Glutamatergic neuron (in vitro differentiated cells): Measurements from ENCODE around the gene P2RX2. TPM values are rescaled to one million over a fixed set of nuclear protein-coding genes. Genes with fewer than 3 reads are reported as not detected.
A peak's percentile ranks its signal among the peaks of the same experiment; 100 is the strongest.

Source experiments
- DNase-seq: peaks from one replicate; pipeline ENCODE4 v3.0.0; 2022
- H3K27ac Mint-ChIP-seq: one replicate; pipeline ENCODE4 v1.8.0; 2020; ENCODE audit warnings: mild to moderate bottlenecking, mixed read lengths, inconsistent platforms; ENCODE audit not compliant: unreplicated experiment
- H3K27me3 Mint-ChIP-seq: one replicate; pipeline ENCODE4 v1.8.0; 2020; ENCODE audit warnings: mild to moderate bottlenecking, moderate library complexity, mixed read lengths, inconsistent platforms; ENCODE audit not compliant: unreplicated experiment
- H3K36me3 Mint-ChIP-seq: one replicate; pipeline ENCODE4 v1.8.0; 2020; ENCODE audit warnings: mild to moderate bottlenecking, mixed read lengths, inconsistent platforms; ENCODE audit not compliant: unreplicated experiment
- H3K4me1 Mint-ChIP-seq: one replicate; pipeline ENCODE4 v1.8.0; 2020; ENCODE audit warnings: mild to moderate bottlenecking, low read depth, mixed read lengths, inconsistent platforms; ENCODE audit not compliant: unreplicated experiment
- H3K4me3 Mint-ChIP-seq: one replicate; pipeline ENCODE4 v1.8.0; 2020; ENCODE audit warnings: mild to moderate bottlenecking, mixed read lengths, inconsistent platforms; ENCODE audit not compliant: unreplicated experiment
- H3K9me3 Mint-ChIP-seq: one replicate; pipeline ENCODE4 v1.8.0; 2020; ENCODE audit warnings: mild to moderate bottlenecking, moderate library complexity, mixed read lengths, inconsistent platforms; ENCODE audit not compliant: unreplicated experiment
- CTCF ChIP-seq: fragments of 200-600 bp; sonication (generic); IDR thresholded peaks from one replicate; pipeline ENCODE4 v1.5.0; 2021; ENCODE audit not compliant: partially characterized antibody, unreplicated experiment
- total RNA-seq: library from RNA; stranded (reverse); fragmentation: NEBNext Ultra II Directional; extraction: Animal tissue kit (Norgen Biotek cat#: 25700); gene quantifications from one replicate; pipeline ENCODE4 v1.2.1, GENCODE V29; 2021; ENCODE audit not compliant: unreplicated experiment

P2RX2 gene
- total RNA-seq, 1 donor from 2014 or later = 4.1 TPM

GRCh38 chr12:132591107-132591935 is 27.3 kb upstream of the P2RX2 start:
- Mint-ChIP-seq H3K27ac (no peak overlapping the region), H3K9me3 (peaks cover 9% of the 10 kb centered on the region), H3K4me1 (peaks cover 3% of the 10 kb centered on the region), H3K27me3 (peaks cover 15% of the 10 kb centered on the region), H3K4me3 (no peak overlapping the region), H3K36me3 (peaks cover 6% of the 10 kb centered on the region)
- no peak for TF ChIP-seq CTCF
- DNase-seq = no peak

- peaks cover 13% of the 10 kb centered on the region for H3K9me3 Mint-ChIP-seq
- H3K27ac Mint-ChIP-seq = no peak overlapping the region
- peaks cover 6% of the 10 kb centered on the region for H3K36me3 Mint-ChIP-seq
- no peak for TF ChIP-seq CTCF
- H3K4me3 Mint-ChIP-seq = peak overlapping the region; percentile 57
- no peak for DNase-seq
- peaks cover 17% of the 10 kb centered on the region for H3K27me3 Mint-ChIP-seq
- peaks cover 5% of the 10 kb centered on the region for H3K4me1 Mint-ChIP-seq
Observed at GRCh38 chr12:132592282-132592970, 26.1 kb upstream of the P2RX2 start.

GRCh38 chr12:132593071-132593470 is 25.5 kb upstream of the P2RX2 start:
- no peak overlapping the region for H3K27ac Mint-ChIP-seq

GRCh38 chr12:132593521-132593920 is 25.1 kb upstream of the P2RX2 start:
- TF ChIP-seq CTCF = no peak
- peaks cover 15% of the 10 kb centered on the region for H3K9me3 Mint-ChIP-seq
- DNase-seq = no peak
- peaks cover 6% of the 10 kb centered on the region for H3K36me3 Mint-ChIP-seq
- H3K27ac Mint-ChIP-seq = peak overlapping the region; percentile 5
- H3K4me3 Mint-ChIP-seq = peak overlapping the region; percentile 17
- peaks cover 20% of the 10 kb centered on the region for H3K27me3 Mint-ChIP-seq
- peaks cover 8% of the 10 kb centered on the region for H3K4me1 Mint-ChIP-seq

More at GRCh38 chr12:132593071-132593470, 25.5 kb upstream of the P2RX2 start:
- peak overlapping the region; percentile 57 for H3K4me3 Mint-ChIP-seq
- peaks cover 6% of the 10 kb centered on the region for H3K36me3 Mint-ChIP-seq
- peaks cover 20% of the 10 kb centered on the region for H3K27me3 Mint-ChIP-seq
- no peak for DNase-seq
- no peak for TF ChIP-seq CTCF
- peaks cover 8% of the 10 kb centered on the region for H3K4me1 Mint-ChIP-seq
- H3K9me3 Mint-ChIP-seq = peaks cover 15% of the 10 kb centered on the region

GRCh38 chr12:132593938-132594358 is 24.6 kb upstream of the P2RX2 start:
- Mint-ChIP-seq H3K4me1 (peaks cover 8% of the 10 kb centered on the region), H3K27ac (peak overlapping the region; percentile 5), H3K36me3 (peaks cover 6% of the 10 kb centered on the region), H3K4me3 (peak overlapping the region; percentile 17), H3K9me3 (peaks cover 15% of the 10 kb centered on the region), H3K27me3 (peaks cover 22% of the 10 kb centered on the region)
- TF ChIP-seq CTCF = no peak
- peak; percentile 89 for DNase-seq
